ENCODE data around the gene NIBAN1.

NIBAN1 gene

DNA sequence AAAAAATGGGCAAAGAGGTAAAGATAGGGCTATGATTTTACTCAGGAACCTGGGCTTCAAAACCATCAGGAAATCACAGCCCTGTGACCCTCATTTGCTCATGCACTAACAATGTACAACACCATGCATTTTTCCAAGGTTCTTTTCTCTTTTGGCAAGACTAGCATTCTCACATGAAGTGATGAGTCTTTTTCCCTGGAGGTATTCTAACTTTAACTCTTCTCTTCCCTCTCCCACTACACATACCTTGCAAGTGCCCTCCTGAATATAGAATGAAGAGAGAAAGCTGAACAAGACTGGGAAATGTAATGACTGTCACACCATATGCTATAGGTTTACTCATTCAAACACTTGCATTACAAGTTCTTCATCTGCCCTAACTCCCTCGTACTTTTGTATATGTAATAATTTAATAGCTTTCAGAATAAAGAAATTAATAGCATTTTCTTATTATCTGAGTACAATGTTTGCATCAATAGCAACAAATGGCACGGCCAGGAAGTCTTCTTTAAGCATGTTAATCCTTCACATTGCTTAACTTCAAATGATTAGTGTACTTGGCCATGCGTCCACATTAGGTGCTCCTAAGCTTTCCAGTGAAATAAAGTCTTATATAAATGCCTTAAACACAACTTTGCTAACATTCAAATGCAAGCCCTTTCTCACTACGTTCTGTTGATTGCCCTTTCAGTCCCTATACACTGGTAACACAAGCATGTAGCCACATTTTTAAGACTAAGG, 1.8 kb downstream of the NIBAN1 start:
- TF ChIP-seq, protein P1, sequence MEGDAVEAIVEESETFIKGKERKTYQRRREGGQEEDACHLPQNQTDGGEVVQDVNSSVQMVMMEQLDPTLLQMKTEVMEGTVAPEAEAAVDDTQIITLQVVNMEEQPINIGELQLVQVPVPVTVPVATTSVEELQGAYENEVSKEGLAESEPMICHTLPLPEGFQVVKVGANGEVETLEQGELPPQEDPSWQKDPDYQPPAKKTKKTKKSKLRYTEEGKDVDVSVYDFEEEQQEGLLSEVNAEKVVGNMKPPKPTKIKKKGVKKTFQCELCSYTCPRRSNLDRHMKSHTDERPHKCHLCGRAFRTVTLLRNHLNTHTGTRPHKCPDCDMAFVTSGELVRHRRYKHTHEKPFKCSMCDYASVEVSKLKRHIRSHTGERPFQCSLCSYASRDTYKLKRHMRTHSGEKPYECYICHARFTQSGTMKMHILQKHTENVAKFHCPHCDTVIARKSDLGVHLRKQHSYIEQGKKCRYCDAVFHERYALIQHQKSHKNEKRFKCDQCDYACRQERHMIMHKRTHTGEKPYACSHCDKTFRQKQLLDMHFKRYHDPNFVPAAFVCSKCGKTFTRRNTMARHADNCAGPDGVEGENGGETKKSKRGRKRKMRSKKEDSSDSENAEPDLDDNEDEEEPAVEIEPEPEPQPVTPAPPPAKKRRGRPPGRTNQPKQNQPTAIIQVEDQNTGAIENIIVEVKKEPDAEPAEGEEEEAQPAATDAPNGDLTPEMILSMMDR (conservative IDR thresholded peaks at IDR 0.05; ENCODE audit: low read length): no peak
- H3K4me3 ChIP-seq (ENCODE audit: low read length): peak overlapping the region; percentile 81
- DNase-seq (ENCODE audit: low read depth): peak; percentile 56

- TF ChIP-seq, protein P1 (conservative IDR thresholded peaks at IDR 0.05; ENCODE audit: low read length): no peak
- no peak for DNase-seq (ENCODE audit: low read depth)
- no peak overlapping the region for H3K4me3 ChIP-seq (ENCODE audit: low read length)
These were observed 2.6 kb downstream of the NIBAN1 start for GRCh38 chr1:184971522-184972265.

GRCh38 chr1:184970691-184971161, 3.6 kb downstream of the NIBAN1 start:
- H3K4me3 ChIP-seq (ENCODE audit: low read length): no peak overlapping the region
- TF ChIP-seq, protein P1 (conservative IDR thresholded peaks at IDR 0.05; ENCODE audit: low read length): no peak
- peak; percentile 35 for DNase-seq (ENCODE audit: low read depth)

DNA sequence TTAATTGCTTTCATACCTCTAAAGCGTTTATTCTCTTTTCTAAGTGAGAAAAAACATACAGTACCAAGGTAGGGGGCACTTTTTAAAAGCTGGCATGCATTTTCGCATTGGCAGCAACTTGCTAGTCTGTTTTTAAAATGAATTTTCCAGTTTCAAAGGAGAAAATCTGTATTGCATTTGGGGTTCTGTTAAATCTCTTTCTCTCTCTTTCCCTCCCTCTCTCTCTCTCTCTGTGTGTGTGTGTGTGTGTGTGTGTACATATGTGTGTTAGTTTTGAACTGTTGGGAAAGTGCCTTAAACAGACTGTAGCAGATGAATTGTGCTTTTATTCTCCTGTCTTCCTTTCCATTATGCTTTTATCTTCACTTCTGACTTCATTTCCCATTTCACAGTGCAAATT, 7.3 kb downstream of the NIBAN1 start:
- no peak overlapping the region for H3K4me3 ChIP-seq (ENCODE audit: low read length)
- DNase-seq (ENCODE audit: low read depth): no peak
- TF ChIP-seq, protein P1 (conservative IDR thresholded peaks at IDR 0.05; ENCODE audit: low read length): no peak

DNA sequence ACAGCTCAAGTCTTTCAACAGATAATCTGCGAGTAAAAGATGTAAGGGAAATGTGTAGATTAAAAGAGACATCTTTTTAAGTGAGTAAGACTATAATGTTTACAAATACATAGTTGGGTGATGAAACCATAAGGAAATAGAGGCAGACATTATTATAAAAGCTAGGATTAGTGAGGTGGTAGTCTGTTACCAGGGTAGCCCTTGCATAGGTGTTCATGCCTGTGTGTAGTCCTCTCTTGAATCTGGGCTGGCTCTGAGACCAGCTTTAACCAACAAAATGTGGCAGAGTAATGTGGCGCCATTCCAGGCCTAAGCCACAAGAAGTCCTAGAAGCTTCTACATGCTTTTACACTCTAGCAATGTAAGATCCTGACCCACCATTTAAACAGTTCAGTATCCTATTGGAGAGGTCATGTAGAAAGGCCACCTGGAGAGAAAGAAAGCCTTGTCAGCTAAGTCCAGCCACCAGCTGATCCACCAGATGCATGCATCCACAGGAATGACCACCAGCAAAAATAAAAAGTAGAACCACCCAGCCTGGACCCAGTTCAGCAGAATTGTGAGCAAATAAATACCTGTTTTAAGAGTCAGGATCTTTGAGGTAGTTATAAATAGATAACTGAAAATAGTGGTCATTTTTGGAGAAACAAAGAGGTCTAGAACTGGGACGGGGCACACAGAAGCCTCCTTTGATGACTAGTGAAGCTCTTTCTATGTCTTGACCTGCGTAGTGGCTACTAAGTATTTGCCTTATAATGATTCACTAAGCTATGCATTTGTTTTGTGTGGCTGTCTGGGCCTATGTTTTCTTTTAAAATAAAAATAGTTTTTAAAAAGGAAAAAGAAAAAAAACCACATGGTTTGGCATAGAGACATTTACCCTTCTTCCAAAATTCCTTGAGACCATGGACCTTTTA, 8.1 kb downstream of the NIBAN1 start:
- DNase-seq (ENCODE audit: low read depth): peak; percentile 69
- TF ChIP-seq, protein P1 (conservative IDR thresholded peaks at IDR 0.05; ENCODE audit: low read length): no peak

GRCh38 chr1:184965439-184965838, 8.9 kb downstream of the NIBAN1 start:
- no peak for DNase-seq (ENCODE audit: low read depth)
- no peak overlapping the region for H3K4me3 ChIP-seq (ENCODE audit: low read length)
- TF ChIP-seq, protein P1 (conservative IDR thresholded peaks at IDR 0.05; ENCODE audit: low read length): no peak

More for the DNA sequence above, 8.1 kb downstream of the NIBAN1 start:
- H3K4me3 ChIP-seq (ENCODE audit: low read length): no peak overlapping the region
